ENCODE data around the gene DET1.
"Not testable (repeated sequence)": the region's sequence is repeated elsewhere in the genome, so short reads cannot be mapped to it uniquely, and the experiment has no call there.

The DET1 gene

DNA sequence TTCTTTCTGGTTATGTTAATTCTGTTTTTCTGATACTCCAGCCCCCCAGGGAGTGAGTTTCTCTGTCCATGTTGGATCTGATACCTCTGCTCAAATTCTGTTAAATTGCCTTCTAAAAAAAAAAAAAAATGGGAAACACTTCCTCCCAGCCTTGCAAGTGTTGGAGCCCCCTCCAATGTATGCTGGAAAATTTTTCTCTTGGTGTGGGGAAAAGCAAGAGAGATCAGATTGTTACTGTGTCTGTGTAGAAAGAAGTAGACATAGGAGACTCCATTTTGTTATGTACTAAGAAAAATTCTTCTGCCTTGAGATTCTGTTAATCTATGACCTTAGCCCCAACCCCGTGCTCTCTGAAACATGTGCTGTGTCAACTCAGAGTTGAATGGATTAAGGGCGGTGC is 6.1 kb downstream of the DET1 start:
- not testable (repeated sequence) for DNase-seq (ENCODE audit: low spot score)

DNA sequence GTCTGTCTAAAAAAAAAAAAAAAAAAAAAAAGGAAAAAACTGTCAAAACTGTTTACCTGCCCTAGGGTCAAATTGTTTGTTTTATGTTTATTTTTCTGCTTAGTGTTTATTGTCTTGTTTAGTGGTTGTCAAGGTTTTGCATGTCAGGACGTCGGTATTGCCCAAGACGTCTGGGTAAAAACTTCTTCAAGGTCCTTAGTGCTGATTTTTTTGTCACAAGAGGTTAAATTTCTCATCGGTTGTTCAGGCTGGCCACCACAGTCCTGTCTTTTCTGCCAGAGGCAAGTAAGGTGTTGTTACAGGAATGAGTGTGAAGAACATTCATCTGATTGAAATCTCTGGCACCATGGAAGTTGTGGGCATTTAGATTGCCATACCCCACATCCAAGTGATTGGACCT is 7.0 kb downstream of the DET1 start:
- no peak for DNase-seq (ENCODE audit: low spot score)

DNA sequence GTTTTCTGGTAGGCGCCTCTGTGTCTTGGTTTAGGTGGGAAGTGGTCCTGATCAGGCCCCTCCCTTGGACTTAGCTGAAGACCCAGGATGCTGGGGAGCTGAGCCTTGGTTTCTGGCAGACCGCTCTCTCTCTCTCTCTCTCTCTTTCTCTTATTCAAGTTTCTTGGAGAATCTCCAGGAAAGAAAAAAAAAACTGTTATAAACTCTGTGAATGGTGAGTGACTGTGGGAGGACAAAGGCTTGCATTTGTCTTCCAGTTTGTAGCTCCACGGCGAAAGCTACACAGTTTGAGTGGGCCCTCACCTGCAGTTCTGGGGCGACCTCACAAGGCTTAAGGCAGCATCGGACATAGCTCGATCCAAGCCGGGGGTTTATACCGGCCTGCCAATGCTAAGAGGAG is 7.5 kb downstream of the DET1 start:
- no peak for DNase-seq (ENCODE audit: low spot score)

DNA sequence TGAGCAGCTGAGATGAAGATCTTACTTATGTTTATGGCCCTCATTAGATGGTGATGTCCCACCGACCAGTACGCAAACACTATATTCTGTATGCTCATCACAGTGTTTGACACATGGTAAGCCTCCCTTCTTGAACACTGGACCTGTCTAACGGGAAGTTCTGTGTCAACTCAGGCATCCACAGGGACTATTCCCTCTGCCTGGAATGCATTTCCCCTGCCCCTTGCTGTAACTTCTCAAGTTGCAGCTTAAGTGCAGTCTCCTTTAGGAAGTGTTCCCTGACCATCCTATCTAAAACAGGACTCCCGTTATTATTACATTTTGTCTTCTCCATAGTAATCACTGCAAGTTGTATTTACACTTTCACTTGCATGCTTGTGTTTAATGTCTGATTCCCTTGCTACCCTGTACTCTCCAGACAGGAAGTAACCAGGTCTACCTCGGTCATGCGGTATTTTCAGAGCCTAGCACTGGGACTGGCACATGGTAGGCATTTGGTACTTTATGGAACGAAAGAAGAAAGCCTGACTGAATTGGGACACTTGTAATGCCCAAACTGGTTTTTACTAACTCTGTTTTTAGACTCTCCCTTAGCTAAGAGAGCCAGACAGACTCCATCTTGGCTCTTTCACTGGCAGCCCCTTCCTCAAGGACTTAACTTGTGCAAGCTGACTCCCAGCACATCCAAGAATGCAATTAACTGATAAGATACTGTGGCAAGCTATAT is 8.7 kb downstream of the DET1 start:
- no peak for DNase-seq (ENCODE audit: low spot score)

DNA sequence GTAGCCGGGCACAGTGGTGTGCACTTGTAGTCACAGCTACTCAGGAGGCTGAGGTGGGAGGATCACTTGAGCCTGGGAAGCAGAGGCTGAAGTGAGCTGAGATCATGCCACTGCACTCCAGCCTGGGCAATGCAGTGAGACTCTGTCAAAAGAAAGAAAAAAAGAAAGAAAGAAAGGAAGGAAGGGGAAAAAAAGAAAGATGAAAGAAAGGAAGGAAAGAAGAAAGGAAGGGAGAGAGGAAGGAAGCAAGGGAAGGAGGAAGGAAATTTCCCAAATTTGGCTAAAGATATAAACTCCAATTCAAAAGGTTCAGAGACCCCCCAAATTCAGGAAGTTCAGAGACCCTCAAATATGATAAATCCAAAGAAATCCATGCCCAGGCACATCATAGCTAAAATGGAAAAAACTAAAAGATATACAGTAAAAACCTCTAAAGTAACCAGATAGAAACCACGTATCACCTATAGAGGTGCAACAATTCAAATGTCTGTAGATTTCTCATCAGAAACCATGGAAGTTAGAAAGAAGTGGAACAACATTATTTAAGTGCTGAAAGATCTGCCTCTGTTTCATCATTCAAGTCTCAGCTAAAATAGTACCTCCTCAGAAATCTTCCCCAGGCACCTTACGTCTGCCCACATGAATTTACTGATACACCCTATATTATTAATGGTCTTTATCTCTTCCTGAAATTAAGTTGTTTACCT is 10.7 kb downstream of the DET1 start:
- no peak for DNase-seq (ENCODE audit: low spot score)

DNA sequence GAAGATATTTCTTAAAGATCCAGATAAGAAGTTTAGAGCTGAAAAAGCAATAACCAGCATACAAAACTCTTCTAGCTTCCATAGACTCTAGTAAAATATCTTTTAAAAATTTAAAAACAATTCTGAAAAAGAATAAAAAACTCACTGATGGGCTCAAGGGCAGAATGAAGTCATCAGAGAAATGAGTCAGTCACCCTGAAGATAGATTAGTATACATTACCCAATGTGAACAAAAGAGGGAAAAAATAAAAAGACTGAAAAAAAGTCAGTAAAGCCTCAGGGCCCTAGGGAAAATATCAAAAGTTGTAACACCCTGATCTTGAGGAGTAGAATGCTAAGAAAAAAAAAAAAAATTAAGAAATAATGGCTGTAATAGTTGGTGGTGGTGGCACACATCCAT is 11.4 kb downstream of the DET1 start:
- peak; percentile 41 for DNase-seq (ENCODE audit: low spot score)

DNA sequence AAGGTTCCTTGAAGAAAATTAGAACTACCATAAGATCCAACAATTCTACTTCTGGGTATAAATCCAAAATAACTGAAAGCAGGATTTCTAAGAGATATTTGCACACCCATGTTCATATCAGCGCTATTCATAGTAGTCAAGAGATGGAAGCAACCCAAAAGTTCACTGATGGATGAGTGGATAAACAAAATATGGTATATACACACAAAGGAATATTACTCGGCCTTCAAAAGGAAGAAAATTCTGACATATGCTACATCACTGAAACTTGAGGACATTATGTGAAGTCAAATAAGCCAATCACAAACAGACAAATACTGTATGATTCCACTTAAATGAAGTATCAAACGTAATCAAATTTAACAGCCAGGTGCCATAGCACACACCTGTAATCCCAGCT is 13.1 kb downstream of the DET1 start:
- no peak for DNase-seq (ENCODE audit: low spot score)

DNA sequence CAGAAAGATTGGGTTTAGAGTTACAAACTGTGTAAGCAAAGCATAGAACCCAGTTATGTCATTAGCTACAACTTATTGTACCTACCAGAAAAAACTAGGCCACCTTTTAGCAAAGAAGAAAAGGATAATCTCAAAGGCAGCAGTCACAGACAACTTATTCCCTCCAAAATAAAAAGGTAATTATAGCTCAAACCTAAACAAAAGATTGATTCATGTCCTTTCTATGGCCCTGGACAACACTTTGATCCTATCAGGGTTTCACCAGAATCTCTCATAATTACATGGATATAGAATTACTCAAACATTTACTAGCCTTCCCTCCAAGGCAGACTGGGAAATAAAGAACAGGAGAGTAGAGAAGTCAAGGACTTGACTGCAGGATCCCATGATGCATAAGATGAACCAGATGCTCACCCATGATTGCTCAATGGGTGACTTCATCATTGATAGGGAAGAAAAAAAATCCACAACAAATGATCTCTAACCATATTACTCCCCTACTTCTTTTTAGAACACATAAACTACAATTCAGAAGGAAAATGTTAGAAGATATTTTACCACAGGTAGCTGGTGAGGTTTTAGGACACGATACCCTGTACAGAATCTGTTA is 17.4 kb downstream of the DET1 start:
- DNase-seq (ENCODE audit: low spot score) = peak; percentile 38

DNA sequence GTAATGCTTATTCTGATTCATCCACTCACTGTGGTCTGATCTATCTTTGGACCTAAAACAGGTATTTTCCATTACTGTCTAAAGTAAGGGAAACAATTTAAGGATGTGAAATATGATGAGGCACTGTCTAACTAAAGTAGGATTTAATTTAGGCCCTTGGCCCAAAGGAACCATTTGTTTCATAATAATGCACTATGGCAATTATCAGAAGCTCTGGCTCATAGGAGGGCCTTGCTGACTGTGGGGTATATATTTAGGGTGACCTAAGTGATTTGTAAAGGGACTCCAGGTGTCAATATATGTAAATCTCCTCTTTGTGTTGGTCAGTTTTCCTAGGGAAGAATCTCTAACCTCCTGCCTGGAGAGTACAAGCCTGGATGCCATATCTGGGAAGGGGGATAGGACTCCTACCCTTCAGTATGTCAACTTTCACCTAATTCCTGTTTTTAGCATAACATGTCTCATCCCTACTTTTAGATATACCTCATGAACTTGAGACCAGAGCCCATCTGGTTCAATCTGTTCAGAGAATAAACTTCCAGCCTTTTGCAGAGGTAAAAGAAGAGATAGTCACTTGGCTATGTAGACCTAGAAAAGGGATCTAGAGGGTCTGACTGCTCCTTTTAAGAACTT is 20.1 kb downstream of the DET1 start:
- no peak for DNase-seq (ENCODE audit: low spot score)

DNA sequence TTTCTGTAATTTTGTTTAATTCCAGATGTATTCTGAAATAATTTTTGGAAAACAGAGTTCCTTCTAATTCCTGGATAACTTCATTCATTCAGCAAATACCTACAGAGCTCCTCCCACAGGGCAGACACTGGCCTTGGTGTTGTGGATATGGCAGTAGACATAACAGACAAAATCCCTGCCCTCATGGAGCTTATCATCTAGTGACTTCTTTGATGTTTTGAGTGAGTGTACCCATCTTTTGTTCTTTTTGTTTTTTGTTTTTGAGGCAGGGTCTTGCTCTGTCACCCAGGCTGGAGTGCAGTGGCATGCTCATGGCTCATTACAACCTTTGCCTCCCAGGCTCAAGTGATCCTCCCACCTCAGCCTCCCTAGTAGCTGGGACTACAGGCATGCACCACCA is 21.1 kb downstream of the DET1 start:
- no peak for DNase-seq (ENCODE audit: low spot score)

DNA sequence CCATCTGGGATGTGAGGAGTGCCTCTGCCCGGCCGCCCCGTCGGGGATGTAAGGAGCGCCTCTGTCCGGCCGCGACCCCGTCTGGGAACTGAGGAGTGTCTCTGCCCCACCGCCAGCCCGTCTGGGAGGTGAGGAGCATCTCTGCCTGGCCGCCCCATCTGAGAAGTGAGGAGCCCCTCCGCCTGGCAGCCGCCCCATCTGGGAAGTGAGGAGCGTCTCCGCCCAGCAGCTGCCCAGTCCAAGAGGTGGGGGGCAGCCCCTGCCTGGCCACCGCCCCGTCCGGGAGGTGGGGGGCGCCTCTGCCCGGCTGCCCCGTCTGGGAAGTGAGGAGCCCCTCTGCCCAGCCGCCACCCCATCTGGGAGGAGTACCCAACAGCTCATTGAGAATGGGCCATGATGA is 22.4 kb downstream of the DET1 start:
- DNase-seq (ENCODE audit: low spot score) = not testable (repeated sequence)

DNA sequence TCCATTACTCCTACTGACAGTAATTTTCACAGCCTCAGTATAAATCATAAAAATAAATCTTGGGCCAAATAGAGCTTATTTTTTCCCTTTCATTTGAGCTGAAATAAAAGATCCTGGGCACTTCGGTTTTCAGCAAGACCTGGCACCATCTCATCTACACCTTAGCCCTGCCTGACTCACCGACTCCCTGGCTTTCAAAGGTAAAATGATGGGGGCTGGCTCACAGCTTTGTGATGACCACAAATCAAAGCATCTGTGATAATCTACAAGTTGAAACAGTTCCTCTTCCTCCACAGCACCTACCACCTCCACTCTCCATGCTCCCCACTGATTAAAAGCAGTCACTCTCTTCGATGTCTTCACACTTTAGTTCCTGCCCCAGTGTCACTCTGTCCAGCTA is 27.6 kb downstream of the DET1 start:
- no peak for DNase-seq (ENCODE audit: low spot score)

DNA sequence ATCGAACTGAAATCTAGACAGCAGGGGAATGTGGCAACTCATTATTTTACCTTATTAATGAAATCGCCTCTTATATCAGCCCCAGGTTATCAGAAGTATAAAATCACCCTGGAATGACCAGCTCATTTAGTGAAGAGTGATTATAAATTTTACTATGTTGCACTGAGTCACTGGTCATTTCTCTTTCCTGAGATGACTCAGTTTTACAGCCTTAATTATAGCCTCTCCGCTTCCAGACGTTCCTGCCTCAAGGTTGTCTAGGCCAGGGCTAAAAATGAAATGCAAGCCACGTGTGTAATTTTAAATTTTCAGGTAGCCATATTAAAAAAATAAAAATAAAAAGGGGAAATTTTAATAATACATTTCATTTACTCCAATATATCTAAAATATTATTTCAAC is 33.3 kb downstream of the DET1 start:
- peak; percentile 45 for DNase-seq (ENCODE audit: low spot score)

DNA sequence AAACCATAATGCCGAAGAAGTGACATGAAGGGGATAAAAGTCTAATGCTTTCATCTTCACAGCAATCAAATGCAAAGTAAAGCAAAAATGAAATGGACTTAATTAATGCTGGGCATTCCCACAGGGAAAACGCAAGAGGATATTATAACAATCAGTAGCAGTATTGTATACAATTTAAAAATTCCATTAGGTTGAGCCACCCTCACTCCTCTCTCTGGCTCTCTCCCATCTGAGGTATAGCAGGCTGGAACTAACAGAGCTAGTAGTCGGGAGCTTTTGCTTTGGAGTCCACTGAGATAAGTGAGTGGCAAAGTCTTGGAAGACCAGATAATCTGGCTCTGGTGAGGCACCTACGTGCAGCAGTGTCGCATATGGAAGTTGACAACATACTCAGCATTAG is 33.9 kb downstream of the DET1 start:
- DNase-seq (ENCODE audit: low spot score) = peak; percentile 27

DNA sequence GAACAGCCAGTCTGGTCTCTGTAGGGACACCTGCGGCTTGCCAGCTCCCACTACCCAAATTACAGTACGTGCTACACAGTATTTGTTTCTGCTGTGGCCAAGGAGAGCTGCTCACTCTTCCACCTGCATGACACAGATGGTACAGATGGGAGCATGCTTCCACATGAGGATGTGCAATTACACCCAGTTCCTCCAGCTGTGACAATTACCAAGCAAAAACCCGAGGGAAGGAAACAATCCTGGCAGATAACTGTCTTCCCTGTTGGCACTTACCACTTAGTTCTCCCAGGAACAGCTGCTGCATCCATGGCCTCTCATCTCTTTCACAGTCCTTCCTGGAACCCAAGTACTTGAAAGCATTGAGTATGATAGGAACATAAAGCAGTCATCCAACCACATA is 34.4 kb downstream of the DET1 start:
- DNase-seq (ENCODE audit: low spot score) = no peak

DNA sequence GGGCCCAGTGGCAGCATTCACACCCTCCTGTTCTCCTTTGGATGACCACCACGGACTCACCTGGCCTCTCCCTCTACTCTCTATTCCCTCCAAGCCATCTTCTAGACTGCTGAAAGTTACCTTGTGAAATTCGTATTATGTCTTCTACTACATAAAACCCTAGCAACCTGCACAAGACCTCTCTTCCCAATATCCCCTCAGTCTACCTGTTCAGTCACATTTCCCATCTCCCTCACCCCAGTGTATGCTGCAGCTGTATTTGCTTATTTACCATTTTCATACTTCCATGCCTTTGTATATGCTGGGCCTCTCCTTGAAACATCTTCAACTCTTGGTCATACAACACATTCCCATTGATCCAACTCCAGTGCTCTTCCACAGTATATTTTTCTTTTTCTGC is 35.3 kb downstream of the DET1 start:
- no peak for DNase-seq (ENCODE audit: low spot score)

DNA sequence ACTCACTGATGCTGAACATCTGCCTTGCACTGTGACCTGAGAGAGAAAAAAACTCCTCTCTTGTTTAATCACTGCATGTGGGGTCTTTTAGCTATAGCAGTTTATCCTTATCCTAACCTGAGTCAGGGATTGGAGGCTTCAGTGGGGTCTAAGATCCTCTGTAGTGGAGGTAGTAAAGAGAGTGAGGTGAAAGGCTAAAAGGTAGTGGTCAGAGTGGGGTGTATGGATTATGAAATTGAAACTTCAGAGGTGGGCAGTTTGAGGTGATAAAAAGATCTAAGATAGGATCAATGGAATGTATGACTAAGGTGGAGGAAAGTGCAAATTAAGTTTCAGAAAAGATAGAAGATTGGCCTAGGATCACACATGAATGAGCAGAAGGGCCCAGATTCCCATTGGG is 36.5 kb downstream of the DET1 start:
- no peak for DNase-seq (ENCODE audit: low spot score)

DNA sequence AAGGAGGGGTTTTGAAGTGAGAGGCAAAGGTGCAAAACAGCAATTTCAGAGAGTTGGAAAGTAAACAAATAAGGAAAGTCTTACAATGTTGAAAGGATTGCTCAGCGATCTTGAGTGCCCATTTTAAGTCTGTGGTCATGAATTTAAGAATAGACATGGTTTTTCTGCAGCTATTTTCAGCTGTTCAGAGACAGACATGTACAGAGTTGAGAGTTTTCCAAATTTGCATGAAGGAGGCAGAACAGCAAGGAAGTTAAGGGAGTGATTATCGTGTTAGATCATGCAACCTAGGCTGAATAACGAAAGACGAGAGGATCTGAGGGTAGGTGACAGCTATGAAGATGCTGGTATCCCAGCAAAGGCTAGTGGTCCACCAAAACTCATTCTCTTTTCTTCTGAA is 37.2 kb downstream of the DET1 start:
- DNase-seq (ENCODE audit: low spot score) = no peak

DNA sequence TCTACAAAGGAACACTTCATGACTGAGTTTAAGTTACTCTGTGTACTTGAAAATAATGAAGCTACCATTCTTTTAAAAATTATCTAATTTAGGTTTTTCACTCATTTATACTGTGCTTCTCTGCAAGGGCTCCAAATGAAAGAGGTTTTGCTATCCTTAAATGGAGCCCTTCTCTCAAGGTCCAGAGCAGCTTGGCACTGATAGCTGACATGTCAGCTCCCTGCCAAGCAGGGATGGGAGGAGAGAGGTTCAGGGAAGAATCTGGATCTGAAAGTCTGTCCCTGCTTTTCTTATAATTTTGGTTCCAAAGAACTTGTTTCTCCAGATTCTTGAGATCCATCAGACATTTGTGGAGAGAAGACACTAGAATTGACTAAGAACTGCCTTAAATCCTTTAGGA is 39.9 kb downstream of the DET1 start:
- DNase-seq (ENCODE audit: low spot score) = no peak

DNA sequence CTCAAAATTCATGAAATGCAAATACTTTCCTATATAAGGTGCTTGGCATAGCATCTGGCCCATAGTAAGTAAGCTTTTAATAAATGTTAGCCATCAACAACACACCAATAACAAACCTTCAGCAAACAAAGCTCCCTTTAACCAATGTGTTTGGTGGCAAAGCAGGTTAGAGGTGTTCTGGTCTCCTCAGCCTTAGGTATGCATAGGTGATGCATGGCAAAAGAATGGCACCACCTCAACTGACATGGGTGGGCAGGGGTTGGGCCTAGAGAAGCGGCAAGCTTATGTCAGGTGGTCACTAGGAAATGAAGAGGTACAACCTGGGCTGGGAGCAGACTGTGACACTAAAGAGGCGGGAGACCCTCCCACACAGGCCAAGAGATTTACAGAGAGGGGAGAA is 40.8 kb downstream of the DET1 start:
- no peak for DNase-seq (ENCODE audit: low spot score)

DNA sequence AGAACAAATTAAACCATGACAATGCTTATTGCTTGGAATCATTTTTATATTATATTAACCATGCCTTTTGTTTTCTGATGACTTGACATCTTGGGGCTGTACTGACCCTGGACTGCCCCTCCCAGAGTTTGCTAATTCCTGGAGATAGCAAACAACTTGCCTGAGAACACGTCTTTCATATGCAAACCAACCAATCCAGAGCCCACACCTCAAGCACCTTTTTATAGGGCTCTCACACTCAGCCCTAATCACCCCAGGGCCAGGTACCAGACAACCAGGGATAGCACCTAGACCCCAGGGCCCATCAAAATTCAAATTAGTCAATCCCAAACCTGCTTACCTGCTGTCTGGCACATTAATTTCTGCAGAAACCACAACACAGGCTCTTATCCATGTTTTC is 42.0 kb downstream of the DET1 start:
- no peak for DNase-seq (ENCODE audit: low spot score)

DNA sequence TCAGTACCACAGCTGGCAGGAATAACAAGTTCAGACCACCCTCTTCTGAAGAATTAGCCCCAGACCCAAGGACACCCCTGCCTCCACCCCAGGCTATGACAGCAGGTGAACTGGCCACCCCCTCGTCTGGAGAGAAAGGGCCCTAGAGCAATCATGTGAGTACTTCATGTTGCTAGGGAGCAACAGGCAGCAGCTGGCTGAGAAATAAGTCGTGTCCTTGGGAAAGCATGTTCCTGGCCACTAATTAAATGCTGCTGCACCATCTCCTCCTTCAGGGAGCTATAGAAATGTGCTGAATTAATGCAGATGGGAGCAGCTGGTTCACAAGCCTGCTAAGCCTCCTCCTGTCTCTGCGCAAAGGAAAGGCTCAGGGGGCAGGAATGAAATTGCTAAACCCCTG is 47.5 kb downstream of the DET1 start:
- no peak for DNase-seq (ENCODE audit: low spot score)

DNA sequence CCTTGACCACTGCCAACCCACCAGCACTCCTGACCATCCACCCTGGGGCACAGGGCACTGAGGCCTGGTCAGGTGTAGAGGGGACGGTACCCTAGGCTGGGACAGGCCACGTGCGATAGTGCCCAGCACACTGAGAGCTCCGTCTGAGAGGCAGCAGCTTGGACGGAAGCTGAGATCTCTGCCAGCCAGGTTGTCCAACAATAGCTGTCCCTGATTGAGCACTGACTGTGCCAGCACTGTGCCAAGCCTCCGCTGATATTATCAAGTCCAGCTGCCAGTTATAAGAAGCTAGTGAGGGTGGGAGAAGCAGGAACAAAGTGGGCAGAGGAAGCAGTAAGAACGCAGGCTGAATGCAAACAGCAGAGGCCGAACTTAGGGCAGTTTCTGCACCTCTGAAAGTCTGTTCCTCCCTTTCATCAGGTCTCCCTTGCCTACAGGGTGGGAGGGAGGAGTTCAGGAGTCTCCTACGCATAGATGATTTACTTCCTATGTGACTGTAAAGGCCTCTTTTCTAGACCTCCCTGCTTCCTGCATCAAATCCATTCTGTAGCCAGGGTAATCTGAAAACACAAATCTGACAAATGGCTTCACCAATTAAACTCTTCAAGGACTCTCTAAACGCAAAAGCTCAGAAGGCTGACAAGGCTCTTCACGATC is 49.2 kb downstream of the DET1 start:
- DNase-seq (ENCODE audit: low spot score) = no peak

All from AG08396 (cell line).